Karpas-422 (cell line): ENCODE data around the gene LSM6. TPM values are rescaled to one million over a fixed set of nuclear protein-coding genes. Genes with fewer than 3 reads are reported as not detected.

Source experiments
- DNase-seq: peaks from one replicate; pipeline ENCODE4 v3.0.0-alpha.2; 2015
- H2AFZ ChIP-seq: fragments of 200-600 bp; sonication (generic); 2 replicates; pipeline ENCODE4 v1.6.1; 2014; ENCODE audit warnings: antibody characterized with exemption, low read length, mixed read lengths
- H3K27ac ChIP-seq: fragments of 200-600 bp; sonication (generic); 2 replicates; pipeline ENCODE4 v1.5.1; 2014; ENCODE audit warnings: mild to moderate bottlenecking, low read length, moderate library complexity
- H3K27me3 ChIP-seq: fragments of 200-600 bp; sonication (generic); 2 replicates; pipeline ENCODE4 v1.6.1; 2014; ENCODE audit warnings: low read length, mixed read lengths
- H3K36me3 ChIP-seq: fragments of 200-600 bp; sonication (generic); 2 replicates; pipeline ENCODE4 v1.6.1; 2014; ENCODE audit warnings: low read length, mixed read lengths; ENCODE audit not compliant: insufficient read depth
- H3K4me1 ChIP-seq: fragments of 200-600 bp; sonication (generic); 2 replicates; pipeline ENCODE4 v1.6.1; 2014; ENCODE audit warnings: mild to moderate bottlenecking, low read length, mixed read lengths
- H3K4me2 ChIP-seq: fragments of 200-600 bp; sonication (generic); 2 replicates; pipeline ENCODE4 v1.6.1; 2014; ENCODE audit warnings: low read length, low read depth, mild to moderate bottlenecking; ENCODE audit not compliant: poor library complexity, severe bottlenecking
- H3K4me3 ChIP-seq: fragments of 200-600 bp; sonication (generic); 2 replicates; pipeline ENCODE4 v1.5.1; 2014; ENCODE audit warnings: mild to moderate bottlenecking, antibody characterized with exemption, low read length, mixed read lengths
- H3K79me2 ChIP-seq: fragments of 200-600 bp; sonication (generic); 2 replicates; pipeline ENCODE4 v1.6.1; 2014; ENCODE audit warnings: mild to moderate bottlenecking, low read length, mixed read lengths
- H3K9ac ChIP-seq: fragments of 200-600 bp; sonication (generic); 2 replicates; pipeline ENCODE4 v1.6.0; 2014; ENCODE audit warnings: low read length
- H3K9me2 ChIP-seq: fragments of 200-600 bp; sonication (generic), shearing (Covaris generic); replicated peaks from 2 replicates; pipeline ENCODE4 v1.6.0; 2014; ENCODE audit warnings: mild to moderate bottlenecking, low read length, moderate library complexity; ENCODE audit not compliant: insufficient read depth
- H3K9me3 ChIP-seq: fragments of 300-700, 200-600 bp; sonication (generic); 2 replicates; pipeline ENCODE4 v1.6.1; 2014; ENCODE audit warnings: low read length, mixed read lengths
- H4K20me1 ChIP-seq: fragments of 200-600 bp; sonication (generic); 2 replicates; pipeline ENCODE4 v1.6.1; 2014; ENCODE audit warnings: mild to moderate bottlenecking, antibody characterized with exemption, low read length, low read depth; ENCODE audit not compliant: insufficient read depth
- total RNA-seq: library from RNA; depleted of rRNA; stranded (reverse); fragments of >200 nt; shearing (Covaris generic); gene quantifications from 2 replicates; pipeline ENCODE4 v1.2.3, GENCODE V29; 2014; ENCODE audit warnings: low replicate concordance; rRNA removed

The LSM6 gene
- total RNA-seq, 1 experiment from 2014 or later = 238 TPM

DNA sequence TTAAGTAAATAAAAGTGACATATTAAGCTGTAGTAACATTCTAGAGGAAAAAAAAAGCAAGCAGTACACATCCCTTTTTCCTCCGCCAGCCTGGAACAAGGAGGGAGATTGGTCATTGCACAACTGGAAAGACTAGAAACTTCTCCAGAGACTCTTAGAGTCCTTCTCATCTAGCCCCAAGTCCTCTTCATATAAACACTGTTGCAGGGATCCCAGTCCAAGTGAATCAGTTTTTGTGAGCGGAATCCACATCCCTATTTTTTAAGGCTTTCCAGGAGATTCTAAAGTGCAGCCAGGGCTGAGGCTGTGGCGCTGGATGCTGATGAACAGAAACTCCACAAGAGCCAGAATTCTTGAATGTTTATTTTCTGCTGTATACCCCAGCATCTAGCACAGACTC is 62.6 kb downstream of the LSM6 start:
- H3K9me2 ChIP-seq = no peaks in the 10 kb centered on the region
- no peaks in the 10 kb centered on the region for H3K9me3 ChIP-seq
- H3K4me2 ChIP-seq = no peak overlapping the region
- H3K4me1 ChIP-seq = peaks cover 6% of the 10 kb centered on the region; the same call in 1 of the 2 replicates
- no peak overlapping the region for H3K27ac ChIP-seq
- H4K20me1 ChIP-seq = no peaks in the 10 kb centered on the region
- H3K27me3 ChIP-seq = no peaks in the 10 kb centered on the region
- DNase-seq = no peak
- H3K79me2 ChIP-seq = no peaks in the 10 kb centered on the region
- H3K36me3 ChIP-seq = no peaks in the 10 kb centered on the region
- H2AFZ ChIP-seq = no peak overlapping the region
- H3K9ac ChIP-seq = no peak overlapping the region
- H3K4me3 ChIP-seq = no peak overlapping the region

Other genes with a start within 250 kb of the LSM6 start
- 44.6 and 70.4 TPM in 2 replicates for gene ZNF827, start 236.9 kb upstream of the LSM6 start, total RNA-seq
- gene REELD1, start 38.8 kb downstream of the LSM6 start, total RNA-seq = 0.18 TPM in 1 of 2 replicates, not detected in the other